ENCODE data around the gene SNX25. TPM values are rescaled to one million over a fixed set of nuclear protein-coding genes. Genes with fewer than 3 reads are reported as not detected.

The SNX25 gene
- total and polyA plus RNA-seq, 2 of the 13 experiments (the other 11 are each of a cell fraction or from before 2014, with no cell fraction given): 23.4 to 23.5 TPM

- TF ChIP-seq RNF2 (conservative IDR thresholded peaks at IDR 0.05; ENCODE audit: low read depth) (no peak), FOXO1 (CRISPR knock-in tag; IDR thresholded peaks at IDR 0.05) (no peak), ATRX (CRISPR knock-in tag; IDR thresholded peaks at IDR 0.05; ENCODE audit: borderline replicate concordance) (no peak), TGIF2 (CRISPR knock-in tag; IDR thresholded peaks at IDR 0.05) (no peak), PAWR (CRISPR knock-in tag; IDR thresholded peaks at IDR 0.05; ENCODE audit: borderline replicate concordance) (no peak)
Measured at GRCh38 chr4:185270037-185270436, 60.6 kb downstream of the SNX25 start (continued).

- TF ChIP-seq ZNF367 (CRISPR knock-in tag; IDR thresholded peaks at IDR 0.05; ENCODE audit: borderline replicate concordance): no peak
- TF ChIP-seq ZBTB49 (CRISPR knock-in tag; IDR thresholded peaks at IDR 0.05; ENCODE audit: borderline replicate concordance): no peak
- TF ChIP-seq HNRNPLL (IDR thresholded peaks at IDR 0.05; ENCODE audit: low read depth, low read length, poor library complexity, severe bottlenecking): no peak
- TF ChIP-seq THAP7 (CRISPR knock-in tag; IDR thresholded peaks at IDR 0.05): no peak
- TF ChIP-seq ZC3H4 (CRISPR knock-in tag; IDR thresholded peaks at IDR 0.05; ENCODE audit: borderline replicate concordance): no peak
- TF ChIP-seq ZNF792 (CRISPR knock-in tag; IDR thresholded peaks at IDR 0.05): no peak
- TF ChIP-seq ARHGAP35 (CRISPR knock-in tag; IDR thresholded peaks at IDR 0.05; ENCODE audit: borderline replicate concordance): no peak
- no peak for TF ChIP-seq NFE2L1 (CRISPR knock-in tag; IDR thresholded peaks at IDR 0.05; ENCODE audit: borderline replicate concordance)
- no peak for TF ChIP-seq JUND (CRISPR knock-in tag; IDR thresholded peaks at IDR 0.05)
- in situ Hi-C loops (cut with HindIII; ENCODE audit: extremely low pct_ligation_motif_present, low pct_unique_long_range_greater_than_20kb) (no loop called here), intact Hi-C loops (cut with micrococcal nuclease; ENCODE audit: unreplicated experiment) (no loop called here)
- no peak overlapping the region for H3K4me2 ChIP-seq (ENCODE audit: low read depth, low read length)
- BruUV-seq (replicated peaks): no TSS peak
- H3K27me3 ChIP-seq (ENCODE audit: control insufficient read depth in 1 of 2, insufficient read depth in 2 of 2, low read length in 2 of 2): no peaks in the 10 kb centered on the region
- H2AFZ ChIP-seq (ENCODE audit: low read length): no peak overlapping the region
- FAIRE-seq: no peak
- ChIA-PET POLR2A (no interaction called here), CTCF (ENCODE audit: low intra/inter-chr PET ratio, low total read pairs) (no interaction called here)
- no peak overlapping the region for H3K9ac ChIP-seq (ENCODE audit: insufficient read depth, low read depth, low read length)
- no peak overlapping the region for H3K4me3 ChIP-seq (replicated peaks in 1 of 3; ENCODE audit: insufficient read depth in 1 of 3, low read depth in 2 of 3, low read length in 3 of 3)
- no peak for DNase-seq (ENCODE audit: low spot score)
- no peak overlapping the region for H3K27ac ChIP-seq (ENCODE audit: extremely low read length, insufficient read depth, low read length)
- H4K20me1 ChIP-seq (ENCODE audit: insufficient read depth, low read length): no peaks in the 10 kb centered on the region; the same call in 1 of the 2 replicates
- H3K4me1 ChIP-seq (ENCODE audit: insufficient read depth, low read length): peaks cover 31% of the 10 kb centered on the region
- 97% methylated on average over 6 of the region's 6 CpGs for WGBS (ENCODE audit: low lambda C conversion rate)
- no peaks in the 10 kb centered on the region for H3K79me2 ChIP-seq (ENCODE audit: insufficient read depth, low read length)
- H3K9me3 ChIP-seq (ENCODE audit: low read length): no peaks in the 10 kb centered on the region
- no peak for ATAC-seq
- peaks cover 3 to 40% of the 10 kb centered on the region in 2 experiments; a peak in 3 of 5 replicates for H3K36me3 ChIP-seq (replicated peaks in 1 of 2; ENCODE audit: control insufficient read depth in 1 of 2, insufficient read depth in 2 of 2, low read length in 2 of 2)
Measured at GRCh38 chr4:185270885-185271284, 61.5 kb downstream of the SNX25 start.
